Glutamatergic neuron (in vitro differentiated cells): ENCODE measurements around the gene ANO1. TPM values are rescaled to one million over a fixed set of nuclear protein-coding genes. Genes with fewer than 3 reads are reported as not detected.

Source experiments
- DNase-seq: peaks from one replicate; pipeline ENCODE4 v3.0.0; 2022
- H3K27ac Mint-ChIP-seq: one replicate; pipeline ENCODE4 v1.8.0; 2020; ENCODE audit warnings: mild to moderate bottlenecking, mixed read lengths, inconsistent platforms; ENCODE audit not compliant: unreplicated experiment
- H3K27me3 Mint-ChIP-seq: one replicate; pipeline ENCODE4 v1.8.0; 2020; ENCODE audit warnings: mild to moderate bottlenecking, moderate library complexity, mixed read lengths, inconsistent platforms; ENCODE audit not compliant: unreplicated experiment
- H3K36me3 Mint-ChIP-seq: one replicate; pipeline ENCODE4 v1.8.0; 2020; ENCODE audit warnings: mild to moderate bottlenecking, mixed read lengths, inconsistent platforms; ENCODE audit not compliant: unreplicated experiment
- H3K4me1 Mint-ChIP-seq: one replicate; pipeline ENCODE4 v1.8.0; 2020; ENCODE audit warnings: mild to moderate bottlenecking, low read depth, mixed read lengths, inconsistent platforms; ENCODE audit not compliant: unreplicated experiment
- H3K4me3 Mint-ChIP-seq: one replicate; pipeline ENCODE4 v1.8.0; 2020; ENCODE audit warnings: mild to moderate bottlenecking, mixed read lengths, inconsistent platforms; ENCODE audit not compliant: unreplicated experiment
- H3K9me3 Mint-ChIP-seq: one replicate; pipeline ENCODE4 v1.8.0; 2020; ENCODE audit warnings: mild to moderate bottlenecking, moderate library complexity, mixed read lengths, inconsistent platforms; ENCODE audit not compliant: unreplicated experiment
- CTCF ChIP-seq: fragments of 200-600 bp; sonication (generic); IDR thresholded peaks from one replicate; pipeline ENCODE4 v1.5.0; 2021; ENCODE audit not compliant: partially characterized antibody, unreplicated experiment
- total RNA-seq: library from RNA; stranded (reverse); fragmentation: NEBNext Ultra II Directional; extraction: Animal tissue kit (Norgen Biotek cat#: 25700); gene quantifications from one replicate; pipeline ENCODE4 v1.2.1, GENCODE V29; 2021; ENCODE audit not compliant: unreplicated experiment

The ANO1 gene
- total RNA-seq, 1 donor from 2014 or later: not detected

- H3K36me3 Mint-ChIP-seq: peaks cover 3% of the 10 kb centered on the region
- peaks cover 5% of the 10 kb centered on the region for H3K4me1 Mint-ChIP-seq
- DNase-seq: no peak
These were observed 124.1 kb downstream of the ANO1 start for GRCh38 chr11:70201882-70202861.

GRCh38 chr11:70202920-70203750 is 125.0 kb downstream of the ANO1 start, which contains the start of gene FADD:
TSS of gene FADD (plus strand) at chr11:70203296. CDS start at chr11:70203460, 164 bp downstream.
- peak; percentile 91 for DNase-seq
- Mint-ChIP-seq H3K4me3 (peak within 1 kb of the TSS; percentile 93), H3K27me3 (peaks cover 8% of the 10 kb centered on the region), H3K36me3 (peaks cover 3% of the 10 kb centered on the region), H3K9me3 (peaks cover 4% of the 10 kb centered on the region), H3K27ac (peak within 1 kb of the TSS; percentile 93), H3K4me1 (peaks cover 5% of the 10 kb centered on the region)
- no peak for TF ChIP-seq CTCF

More at GRCh38 chr11:70201882-70202861, 124.1 kb downstream of the ANO1 start:
- Mint-ChIP-seq H3K9me3 (peaks cover 4% of the 10 kb centered on the region), H3K27ac (peak overlapping the region; percentile 83), H3K27me3 (peaks cover 8% of the 10 kb centered on the region), H3K4me3 (peak overlapping the region; percentile 91)
- TF ChIP-seq CTCF: no peak

DNA sequence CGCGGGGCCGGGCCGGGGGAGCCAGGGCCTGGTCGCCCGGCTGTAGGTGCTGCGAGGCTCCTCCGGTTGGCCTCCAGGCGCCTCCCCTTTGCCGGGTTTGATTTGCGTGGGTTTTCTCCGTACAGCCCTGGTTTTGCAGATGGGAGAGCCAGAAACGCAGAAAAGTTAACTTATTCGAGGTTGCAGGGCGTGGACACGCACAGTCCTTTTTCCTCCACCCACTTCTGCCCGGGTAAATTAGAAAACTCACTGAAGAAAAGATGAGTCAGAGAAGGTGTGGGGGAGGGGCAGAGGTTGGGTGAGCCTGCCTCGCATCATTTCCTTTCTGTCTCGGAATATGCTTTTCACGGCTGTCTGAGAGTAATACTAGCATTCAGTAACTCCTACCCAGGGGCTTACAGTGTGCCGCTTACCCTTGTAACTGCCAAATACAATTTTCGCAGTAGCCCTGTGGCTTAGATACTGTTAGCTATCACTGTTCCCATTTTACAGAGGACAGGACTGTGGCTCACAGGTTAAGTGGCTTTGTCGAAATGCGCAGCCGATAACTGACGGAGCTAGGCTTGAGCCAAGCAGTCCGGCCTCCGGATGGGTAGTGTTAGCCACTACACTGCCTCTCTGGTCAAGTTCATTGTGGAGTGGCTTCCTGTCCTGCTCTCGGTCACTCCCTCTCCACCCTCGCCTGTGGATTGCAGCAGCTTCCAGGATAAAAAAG is 125.8 kb downstream of the ANO1 start:
- DNase-seq: no peak
- Mint-ChIP-seq H3K4me1 (peaks cover 9% of the 10 kb centered on the region), H3K4me3 (peak overlapping the region; percentile 93), H3K27me3 (peaks cover 8% of the 10 kb centered on the region), H3K9me3 (peaks cover 6% of the 10 kb centered on the region), H3K27ac (peak overlapping the region; percentile 93), H3K36me3 (peaks cover 3% of the 10 kb centered on the region)
- TF ChIP-seq CTCF: no peak

GRCh38 chr11:70204466-70204799 is 126.3 kb downstream of the ANO1 start:
- TF ChIP-seq CTCF: no peak
- DNase-seq: no peak
- Mint-ChIP-seq H3K27me3 (peaks cover 8% of the 10 kb centered on the region), H3K9me3 (peaks cover 6% of the 10 kb centered on the region), H3K4me1 (peaks cover 9% of the 10 kb centered on the region), H3K36me3 (peaks cover 3% of the 10 kb centered on the region), H3K4me3 (peak overlapping the region; percentile 93), H3K27ac (peak overlapping the region; percentile 93)
